Mesendoderm (in vitro differentiated cells): ENCODE results near the gene ATP5PB. TPM values are rescaled to one million over a fixed set of nuclear protein-coding genes. Genes with fewer than 3 reads are reported as not detected.

Experiments used
- DNase-seq: peaks from one replicate; pipeline ENCODE4 v3.0.0; 2013
- H2AK5ac ChIP-seq: 2 replicates; pipeline ENCODE4 v1.6.1; 2013; ENCODE audit warnings: low read length, inconsistent platforms
- H2BK120ac ChIP-seq: 2 replicates; pipeline ENCODE4 v1.6.1; 2013; ENCODE audit warnings: low read depth, mild to moderate bottlenecking, low read length, moderate library complexity, mixed read lengths
- H2BK15ac ChIP-seq: replicated peaks from 2 replicates; pipeline ENCODE4 v1.6.1; 2013; ENCODE audit warnings: low read depth, mild to moderate bottlenecking, moderate library complexity
- H2BK5ac ChIP-seq: 2 replicates; pipeline ENCODE4 v1.6.1; 2013; ENCODE audit warnings: low read length, inconsistent platforms
- H3K18ac ChIP-seq: 2 replicates; pipeline ENCODE4 v1.6.1; 2013; ENCODE audit warnings: mild to moderate bottlenecking, low read length, mixed read lengths
- H3K23ac ChIP-seq: one replicate; pipeline ENCODE4 v1.6.1; 2013; ENCODE audit warnings: low read length
- H3K27ac ChIP-seq: 2 replicates; pipeline ENCODE4 v1.5.1; 2013; ENCODE audit warnings: low read depth, mild to moderate bottlenecking, inconsistent platforms, low read length, moderate library complexity
- H3K27me3 ChIP-seq: 2 replicates; pipeline ENCODE4 v1.6.1; 2013; ENCODE audit warnings: low read length, control low read depth, mild to moderate bottlenecking, inconsistent platforms; ENCODE audit not compliant: insufficient read depth, poor library complexity
- H3K36me3 ChIP-seq: 2 replicates; pipeline ENCODE4 v1.6.1; 2013; ENCODE audit warnings: low read length, inconsistent platforms; ENCODE audit not compliant: control insufficient read depth, insufficient read depth
- H3K4ac ChIP-seq: one replicate; pipeline ENCODE4 v1.6.1; 2013; ENCODE audit warnings: low read depth, mild to moderate bottlenecking, low read length, moderate library complexity
- H3K4me1 ChIP-seq: 2 replicates; pipeline ENCODE4 v1.6.1; 2013; ENCODE audit warnings: low read depth, low read length, inconsistent platforms; ENCODE audit not compliant: control insufficient read depth
- H3K4me2 ChIP-seq: 2 replicates; pipeline ENCODE4 v1.6.1; 2013; ENCODE audit warnings: low read length
- H3K4me3 ChIP-seq: 2 replicates; pipeline ENCODE4 v1.5.1; 2013; ENCODE audit warnings: mild to moderate bottlenecking, low read length
- H3K56ac ChIP-seq: one replicate; pipeline ENCODE4 v1.6.1; 2013; ENCODE audit warnings: low read length
- H3K79me1 ChIP-seq: 2 replicates; pipeline ENCODE4 v1.6.1; 2013; ENCODE audit warnings: low read length, inconsistent platforms
- H3K79me2 ChIP-seq: 2 replicates; pipeline ENCODE4 v1.6.1; 2013; ENCODE audit warnings: mild to moderate bottlenecking, low read length; ENCODE audit not compliant: control insufficient read depth, insufficient read depth
- H3K9ac ChIP-seq: 2 replicates; pipeline ENCODE4 v1.6.1; 2013; ENCODE audit warnings: low read length, inconsistent platforms
- H4K5ac ChIP-seq: one replicate; pipeline ENCODE4 v1.6.1; 2013; ENCODE audit warnings: low read length
- H4K8ac ChIP-seq: one replicate; pipeline ENCODE4 v1.6.1; 2013; ENCODE audit warnings: low read depth, mild to moderate bottlenecking, control low read depth, low read length, moderate library complexity
- WGBS: extraction: QIAGEN DNeasy Blood & Tissue Kit; methylation state at CpG from one replicate; pipeline ENCODE4 v1.1.7; 2013; ENCODE audit warnings: low lambda C conversion rate, missing lambda C conversion rate; ENCODE audit not compliant: insufficient coverage; ENCODE audit errors: extremely low coverage; 5-methylcytosine and 5-hydroxymethylcytosine counted together
- polyA plus RNA-seq, 2 experiments: library from polyadenylated mRNA; stranded (reverse); fragments of 200-250 nt; gene quantifications; one replicate each; pipeline ENCODE4 v1.2.3, GENCODE V29; 2013

ATP5PB gene, protein sequence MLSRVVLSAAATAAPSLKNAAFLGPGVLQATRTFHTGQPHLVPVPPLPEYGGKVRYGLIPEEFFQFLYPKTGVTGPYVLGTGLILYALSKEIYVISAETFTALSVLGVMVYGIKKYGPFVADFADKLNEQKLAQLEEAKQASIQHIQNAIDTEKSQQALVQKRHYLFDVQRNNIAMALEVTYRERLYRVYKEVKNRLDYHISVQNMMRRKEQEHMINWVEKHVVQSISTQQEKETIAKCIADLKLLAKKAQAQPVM
- 325 TPM for polyA plus RNA-seq (2013, experiment 1 of 2)
- 325 TPM for polyA plus RNA-seq (2013, experiment 2 of 2)

DNA sequence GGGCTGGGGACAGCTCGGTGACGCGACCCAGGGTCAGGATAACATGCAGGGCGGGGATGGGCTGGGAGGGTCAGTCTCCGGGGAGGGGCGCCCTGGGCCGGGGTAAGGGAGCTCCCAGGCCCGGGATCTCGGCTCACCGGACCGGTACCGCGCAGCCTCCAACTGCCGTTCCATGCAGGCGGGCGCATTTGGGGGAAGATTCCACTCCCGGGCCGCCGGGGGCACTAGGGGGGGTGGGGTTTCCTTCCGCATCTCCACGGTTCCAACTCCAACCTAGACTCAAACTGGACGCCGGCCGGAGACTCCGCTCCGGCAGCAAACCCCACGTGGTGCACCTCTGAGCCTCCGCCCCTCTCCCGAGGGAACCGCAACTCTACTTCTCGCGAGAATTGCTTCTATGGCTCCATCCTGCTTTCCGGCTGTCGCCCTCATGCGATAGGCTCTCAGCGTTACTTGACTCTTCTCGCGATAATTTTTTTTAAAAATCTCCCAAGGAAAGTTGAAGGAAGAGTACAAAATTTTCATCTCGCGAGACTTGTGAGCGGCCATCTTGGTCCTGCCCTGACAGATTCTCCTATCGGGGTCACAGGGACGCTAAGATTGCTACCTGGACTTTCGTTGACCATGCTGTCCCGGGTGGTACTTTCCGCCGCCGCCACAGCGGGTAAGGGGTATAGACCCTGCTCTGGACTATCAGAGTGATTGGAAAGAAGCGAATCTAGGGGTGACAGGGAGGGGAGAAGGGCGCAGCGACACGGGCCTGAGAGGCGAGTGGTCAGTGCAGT, at the start of gene ATP5PB, which contains the start of gene WDR77:
ATP5PB (plus strand) TSS at position 547 of the 785 bp plus-strand sequence; CDS start at position 625, 78 bp downstream.
WDR77 (minus strand) TSS at position 339 of the 785 bp plus-strand sequence; CDS start at position 252, 87 bp downstream.
- Histone ChIP-seq H3K56ac (peak within 1 kb of the TSS; percentile 96), H3K9ac (peak within 1 kb of the TSS; percentile 94), H3K18ac (peak within 1 kb of the TSS; percentile 78), H3K4me2 (peak within 1 kb of the TSS; percentile 90), H3K4ac (peak within 1 kb of the TSS; percentile 73), H2BK120ac (no peak within 1 kb of the TSS), H4K5ac (no peak within 1 kb of the TSS), H2BK15ac (no peak within 1 kb of the TSS), H3K27me3 (no peaks in the 10 kb centered on the region), H4K8ac (no peak within 1 kb of the TSS), H3K23ac (peak within 1 kb of the TSS; percentile 52), H3K4me1 (peaks cover 10% of the 10 kb centered on the region), H2AK5ac (no peak within 1 kb of the TSS), H3K79me2 (peaks cover 49% of the 10 kb centered on the region), H3K27ac (peak within 1 kb of the TSS; percentile 39), H2BK5ac (peak within 1 kb of the TSS; percentile 24), H3K36me3 (peaks cover 2% of the 10 kb centered on the region), H3K79me1 (peaks cover 26% of the 10 kb centered on the region), H3K4me3 (peak within 1 kb of the TSS; percentile 82)
- peak; percentile 100 for DNase-seq
- no CpG with 5 or more reads among the region's 54 CpGs for WGBS

DNA sequence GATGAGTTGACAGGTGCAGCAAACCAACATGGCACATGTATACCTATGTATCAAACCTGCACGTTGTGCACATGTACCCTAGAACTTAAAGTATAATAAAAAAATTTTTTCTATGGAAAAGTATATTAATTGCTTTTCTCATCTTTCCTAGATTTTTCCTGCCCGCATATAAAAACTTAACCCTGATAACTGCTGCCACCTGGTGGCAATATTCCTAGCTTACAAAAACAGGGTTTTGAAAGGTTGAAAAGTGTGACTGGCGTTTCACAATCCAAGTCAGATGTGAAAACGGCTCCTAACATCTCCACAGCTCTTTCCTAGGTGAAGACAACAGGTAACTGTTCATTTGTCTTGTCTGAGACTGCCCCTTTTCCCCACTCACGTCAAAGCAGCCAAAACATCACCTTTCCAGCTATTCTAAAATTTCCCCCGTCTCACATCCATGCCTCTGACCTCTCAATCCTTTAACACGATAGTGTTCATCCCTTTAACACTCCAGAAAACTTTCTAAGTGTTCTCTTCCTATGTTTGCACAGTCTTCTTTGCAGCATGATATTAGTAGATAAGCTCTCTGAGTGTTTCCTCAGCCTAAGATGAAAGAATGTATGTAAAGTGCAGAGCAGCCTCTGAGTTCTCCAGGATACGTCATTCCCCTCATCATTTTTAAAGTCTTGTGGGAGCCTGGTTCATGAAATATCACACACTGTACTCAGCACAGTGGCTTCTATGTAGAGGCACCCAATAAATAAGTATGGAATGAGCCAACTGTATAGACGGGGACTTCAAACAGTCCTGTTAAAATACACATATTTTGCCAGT, 49.3 kb upstream of the ATP5PB start:
- no peaks in the 10 kb centered on the region for H3K79me1 ChIP-seq
- H3K18ac ChIP-seq: no peak overlapping the region
- peak; percentile 58 for DNase-seq
- no peaks in the 10 kb centered on the region for H3K4me1 ChIP-seq
- no peaks in the 10 kb centered on the region for H3K79me2 ChIP-seq
- H3K56ac ChIP-seq: peak overlapping the region; percentile 50
- no peaks in the 10 kb centered on the region for H3K27me3 ChIP-seq
- no peak overlapping the region for H2AK5ac ChIP-seq
- no peaks in the 10 kb centered on the region for H3K36me3 ChIP-seq
- H2BK15ac ChIP-seq: no peak overlapping the region
- H3K4ac ChIP-seq: no peak overlapping the region
- no peak overlapping the region for H3K9ac ChIP-seq
- no peak overlapping the region for H4K8ac ChIP-seq
- H3K4me3 ChIP-seq: no peak overlapping the region
- H3K23ac ChIP-seq: no peak overlapping the region
- H3K27ac ChIP-seq: no peak overlapping the region
- H2BK120ac ChIP-seq: no peak overlapping the region
- H2BK5ac ChIP-seq: no peak overlapping the region
- H3K4me2 ChIP-seq: no peak overlapping the region
- no peak overlapping the region for H4K5ac ChIP-seq
- WGBS: 100% methylated on average over 1 of the region's 9 CpGs

DNA sequence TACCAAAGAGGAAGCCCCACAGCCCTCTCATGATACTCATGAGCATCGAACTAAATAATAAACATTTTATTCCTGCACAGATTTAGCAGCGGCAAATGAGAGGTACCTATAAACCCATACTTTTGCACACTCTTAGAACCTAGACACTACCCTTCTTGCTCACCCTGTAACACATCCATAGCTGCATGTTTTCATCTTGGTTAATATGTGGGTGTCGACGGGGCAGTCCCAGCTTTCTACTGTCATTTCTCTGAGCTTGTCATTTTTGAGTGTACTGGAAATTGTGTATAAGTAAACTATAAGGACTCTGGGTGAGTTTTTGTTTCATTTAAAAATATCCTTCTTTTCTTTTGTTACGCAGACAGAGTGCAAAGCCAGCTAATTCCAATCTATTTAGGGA, 47.2 kb upstream of the ATP5PB start:
- H3K79me2 ChIP-seq: no peaks in the 10 kb centered on the region
- no peak overlapping the region for H3K27ac ChIP-seq
- H3K36me3 ChIP-seq: no peaks in the 10 kb centered on the region
- H3K18ac ChIP-seq: no peak overlapping the region
- H3K79me1 ChIP-seq: no peaks in the 10 kb centered on the region
- no peak overlapping the region for H3K4ac ChIP-seq
- no peak overlapping the region for H2BK120ac ChIP-seq
- H3K4me3 ChIP-seq: no peak overlapping the region
- H3K23ac ChIP-seq: no peak overlapping the region
- H3K27me3 ChIP-seq: no peaks in the 10 kb centered on the region
- H2BK5ac ChIP-seq: no peak overlapping the region
- no peak overlapping the region for H3K4me2 ChIP-seq
- no peaks in the 10 kb centered on the region for H3K4me1 ChIP-seq
- no peak overlapping the region for H2BK15ac ChIP-seq
- no peak overlapping the region for H4K5ac ChIP-seq
- H2AK5ac ChIP-seq: no peak overlapping the region
- WGBS: no CpG with 5 or more reads among the region's 5 CpGs
- DNase-seq: no peak
- no peak overlapping the region for H3K56ac ChIP-seq
- H3K9ac ChIP-seq: no peak overlapping the region
- no peak overlapping the region for H4K8ac ChIP-seq

DNA sequence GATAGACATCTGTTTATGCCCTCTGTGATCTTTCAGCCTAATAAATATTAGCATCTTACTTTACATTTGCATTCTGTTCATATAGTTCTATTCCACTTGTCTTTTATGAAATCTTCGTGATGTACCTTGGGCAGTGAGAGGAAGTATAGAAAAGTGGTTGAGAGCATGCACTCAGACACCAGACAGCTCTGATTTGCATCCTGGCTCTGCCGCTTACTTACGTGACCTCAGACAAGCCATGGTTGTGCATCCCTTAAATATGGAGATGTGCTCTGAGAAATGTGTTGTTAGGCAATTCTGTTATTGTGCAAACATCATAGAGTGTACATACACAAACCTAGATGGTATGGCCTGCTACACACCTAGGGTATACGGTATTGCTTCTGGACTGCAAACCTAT, 44.7 kb upstream of the ATP5PB start:
- H3K4me1 ChIP-seq: no peaks in the 10 kb centered on the region
- H2BK5ac ChIP-seq: no peak overlapping the region
- H4K5ac ChIP-seq: no peak overlapping the region
- no peak overlapping the region for H2BK15ac ChIP-seq
- H2AK5ac ChIP-seq: no peak overlapping the region
- no peaks in the 10 kb centered on the region for H3K79me1 ChIP-seq
- no peak overlapping the region for H3K56ac ChIP-seq
- H3K23ac ChIP-seq: no peak overlapping the region
- WGBS: no CpG with 5 or more reads among the region's 4 CpGs
- no peak overlapping the region for H3K4me2 ChIP-seq
- no peak overlapping the region for H3K18ac ChIP-seq
- no peaks in the 10 kb centered on the region for H3K27me3 ChIP-seq
- no peak overlapping the region for H2BK120ac ChIP-seq
- DNase-seq: no peak
- no peak overlapping the region for H3K4ac ChIP-seq
- no peak overlapping the region for H3K4me3 ChIP-seq
- no peaks in the 10 kb centered on the region for H3K79me2 ChIP-seq
- H3K9ac ChIP-seq: no peak overlapping the region
- H4K8ac ChIP-seq: no peak overlapping the region
- no peak overlapping the region for H3K27ac ChIP-seq
- H3K36me3 ChIP-seq: no peaks in the 10 kb centered on the region

DNA sequence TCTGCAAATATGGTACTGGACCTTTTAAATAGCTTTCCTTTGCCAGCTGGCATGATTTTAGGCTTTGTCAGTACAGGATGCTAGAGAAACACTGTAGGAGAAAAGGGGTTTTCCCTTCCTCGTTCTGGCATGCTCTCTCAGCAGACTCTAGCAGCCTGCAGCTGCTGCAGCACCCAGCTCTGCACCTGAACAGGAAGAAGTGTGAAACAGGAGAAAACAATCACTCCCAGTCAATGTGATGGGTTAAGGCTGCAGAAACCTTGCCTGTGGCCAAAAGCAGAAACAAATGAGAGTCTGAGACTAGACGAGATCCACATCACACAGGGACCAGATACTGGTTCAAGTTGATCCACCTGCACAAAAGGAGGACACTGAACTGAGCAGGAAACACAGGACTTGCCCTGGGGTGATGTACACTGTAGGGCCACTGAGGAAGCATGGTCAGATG, 42.9 kb upstream of the ATP5PB start:
- Histone ChIP-seq H4K8ac (no peak overlapping the region), H3K23ac (no peak overlapping the region), H3K4me3 (no peak overlapping the region), H3K56ac (peak overlapping the region; percentile 2), H3K79me2 (no peaks in the 10 kb centered on the region), H3K27me3 (no peaks in the 10 kb centered on the region), H3K36me3 (no peaks in the 10 kb centered on the region), H2BK15ac (no peak overlapping the region), H3K9ac (no peak overlapping the region), H3K4me2 (no peak overlapping the region), H2BK120ac (no peak overlapping the region), H3K79me1 (no peaks in the 10 kb centered on the region), H3K4me1 (no peaks in the 10 kb centered on the region), H2AK5ac (no peak overlapping the region), H4K5ac (no peak overlapping the region), H2BK5ac (no peak overlapping the region), H3K4ac (no peak overlapping the region), H3K27ac (no peak overlapping the region), H3K18ac (no peak overlapping the region)
- peak; percentile 9 for DNase-seq
- no CpG with 5 or more reads among the region's 2 CpGs for WGBS
